Brain microvascular endothelial cell (primary cell): ENCODE results near the gene YIPF3.

Experiments used
- DNase-seq: peaks from one replicate; pipeline ENCODE4 v3.0.0-alpha.2; 2020
- H3K27ac ChIP-seq: fragments of 250-450 bp; sonication (Bioruptor Pico); 2 replicates; pipeline ENCODE4 v1.5.1; 2020; ENCODE audit warnings: mild to moderate bottlenecking, moderate library complexity
- H3K27me3 ChIP-seq: fragments of 250-450 bp; sonication (Bioruptor Pico); replicated peaks from 2 replicates; pipeline ENCODE4 v1.5.1; 2020; ENCODE audit warnings: mild to moderate bottlenecking
- H3K36me3 ChIP-seq: fragments of 250-450 bp; sonication (Bioruptor Pico); replicated peaks from 2 replicates; pipeline ENCODE4 v1.5.1; 2020; ENCODE audit warnings: mild to moderate bottlenecking
- H3K4me3 ChIP-seq: 2 replicates; pipeline ENCODE4 v1.5.1; 2011; ENCODE audit warnings: low read depth, mild to moderate bottlenecking, control low read depth, low read length, moderate library complexity
- CTCF ChIP-seq: IDR thresholded peaks from 2 replicates; pipeline ENCODE4 v1.5.1; 2011; ENCODE audit warnings: low read depth, mild to moderate bottlenecking, moderate library complexity, low read length, control low read depth, inconsistent platforms; ENCODE audit errors: missing control alignments
- in situ Hi-C: cut with HindIII; loops from 2 replicates; pipeline ENCODE4 v1.10.0; 2017; ENCODE audit warnings: low sequenced_read_pairs, low pct_ligation_motif_present

YIPF3 gene

GRCh38 chr6:43521836-43522235 lies 5.1 kb upstream of the YIPF3 start:
- DNase-seq = no peak
- peaks cover 74% of the 10 kb centered on the region for H3K36me3 ChIP-seq
- H3K27ac ChIP-seq = no peak overlapping the region
- no peaks in the 10 kb centered on the region for H3K27me3 ChIP-seq
- in situ Hi-C loops = no loop called here
- H3K4me3 ChIP-seq = no peak overlapping the region
- no peak for TF ChIP-seq CTCF

GRCh38 chr6:43520097-43520496 lies 3.4 kb upstream of the YIPF3 start:
- no peaks in the 10 kb centered on the region for H3K27me3 ChIP-seq
- TF ChIP-seq CTCF = no peak
- in situ Hi-C loops = no loop called here
- DNase-seq = no peak
- H3K27ac ChIP-seq = no peak overlapping the region
- no peak overlapping the region for H3K4me3 ChIP-seq
- peaks cover 62% of the 10 kb centered on the region for H3K36me3 ChIP-seq

- Histone ChIP-seq H3K27me3 (no peaks in the 10 kb centered on the region), H3K27ac (peak overlapping the region; percentile 58), H3K36me3 (peaks cover 60% of the 10 kb centered on the region), H3K4me3 (peak overlapping the region; percentile 91)
- no peak for DNase-seq
- in situ Hi-C loops = no loop called here
- no peak for TF ChIP-seq CTCF
These were observed 1.0 kb upstream of the YIPF3 start for GRCh38 chr6:43517505-43518357.

- no peaks in the 10 kb centered on the region for H3K27me3 ChIP-seq
- DNase-seq = no peak
- H3K27ac ChIP-seq = peak overlapping the region; percentile 69
- peaks cover 60% of the 10 kb centered on the region for H3K36me3 ChIP-seq
- in situ Hi-C loops = no loop called here
- TF ChIP-seq CTCF = no peak
- peak overlapping the region; percentile 91 for H3K4me3 ChIP-seq
These were observed 394 bp downstream of the YIPF3 start for GRCh38 chr6:43516367-43516696.

GRCh38 chr6:43515808-43516207 lies 918 bp downstream of the YIPF3 start:
- H3K4me3 ChIP-seq = peak overlapping the region; percentile 91

More at GRCh38 chr6:43515808-43516207, 918 bp downstream of the YIPF3 start:
- TF ChIP-seq CTCF = no peak
- no peaks in the 10 kb centered on the region for H3K27me3 ChIP-seq
- peaks cover 60% of the 10 kb centered on the region for H3K36me3 ChIP-seq
- in situ Hi-C loops = no loop called here
- DNase-seq = no peak
- peak overlapping the region; percentile 69 for H3K27ac ChIP-seq
